Suprapubic skin (tissue), 3 donors: Measurements from ENCODE around the gene DAB2IP.

Experiments
- CTCF ChIP-seq, 2 donors: fragments of 200-600 bp in 1 of 2; fragments of 450-650 bp in 1 of 2; sonication (generic) in 1 of 2; IDR thresholded peaks; one replicate each; pipeline ENCODE4 v1.5.1; 2016 to 2019; ENCODE audit warnings: antibody characterized with exemption in 2 of 2, mild to moderate bottlenecking in 1 of 2, moderate library complexity in 1 of 2
- EP300 ChIP-seq: sonication (generic); formaldehyde crosslinking; IDR thresholded peaks from one replicate; pipeline ENCODE4 v1.6.1; 2017; ENCODE audit warnings: antibody characterized with exemption
- POLR2A ChIP-seq, 2 donors: fragments of 450-650 bp; IDR thresholded peaks; one replicate each; pipeline ENCODE4 v1.6.1; 2017; ENCODE audit warnings: antibody characterized with exemption in 2 of 2, mild to moderate bottlenecking in 2 of 2, moderate library complexity in 2 of 2

- TF ChIP-seq CTCF (IDR thresholded peaks at IDR 0.05) (no peak), POLR2A (IDR thresholded peaks at IDR 0.05) (no peak), EP300 (no peak)
Observed at GRCh38 chr9:121608168-121608853, 43.1 kb upstream of the DAB2IP start.
